Smooth muscle cell (in vitro differentiated cells): ENCODE measurements around the gene CFAP61. TPM values are rescaled to one million over a fixed set of nuclear protein-coding genes. Genes with fewer than 3 reads are reported as not detected.

Experiments
- DNase-seq: peaks from one replicate; lab custom pipeline; 2025; ENCODE audit not compliant: unreplicated experiment; lab: John Stamatoyannopoulos, UW
- H2AFZ ChIP-seq: fragments of 200-600 bp; sonication (generic); 2 replicates; pipeline ENCODE4 v1.6.0; 2016; ENCODE audit warnings: antibody characterized with exemption, low read depth, mild to moderate bottlenecking
- H3F3A ChIP-seq: fragments of 200-600 bp; sonication (generic); 2 replicates; pipeline ENCODE4 v1.6.0; 2017; ENCODE audit warnings: antibody characterized with exemption, low read depth
- H3K27ac ChIP-seq: fragments of 200-600 bp; sonication (generic); 2 replicates; pipeline ENCODE4 v1.5.1; 2016; ENCODE audit warnings: low read depth, mild to moderate bottlenecking
- H3K27me3 ChIP-seq: fragments of 200-600 bp; sonication (generic); 2 replicates; pipeline ENCODE4 v1.6.1; 2016; ENCODE audit warnings: low read depth, mild to moderate bottlenecking
- H3K36me3 ChIP-seq: fragments of 200-600 bp; sonication (generic); 2 replicates; pipeline ENCODE4 v1.5.1; 2016; ENCODE audit warnings: low read depth
- H3K4me1 ChIP-seq: fragments of 200-600 bp; sonication (generic); 2 replicates; pipeline ENCODE4 v1.5.1; 2016; ENCODE audit warnings: low read depth
- H3K4me2 ChIP-seq: fragments of 200-600 bp; sonication (generic); 2 replicates; pipeline ENCODE4 v1.6.0; 2016; ENCODE audit warnings: mild to moderate bottlenecking
- H3K4me3 ChIP-seq: fragments of 200-600 bp; sonication (generic); 2 replicates; pipeline ENCODE4 v1.5.1; 2016; ENCODE audit warnings: mild to moderate bottlenecking
- H3K79me2 ChIP-seq: fragments of 200-600 bp; sonication (generic); 2 replicates; pipeline ENCODE4 v1.6.0; 2016; ENCODE audit warnings: low read depth, mild to moderate bottlenecking
- H3K9ac ChIP-seq: fragments of 200-600 bp; sonication (generic); 2 replicates; pipeline ENCODE4 v1.6.0; 2016; ENCODE audit warnings: low read depth
- H3K9me3 ChIP-seq: fragments of 200-600 bp; sonication (generic); replicated peaks from 2 replicates; pipeline ENCODE4 v1.5.1; 2016; ENCODE audit warnings: low read depth
- H4K20me1 ChIP-seq: fragments of 200-600 bp; sonication (generic); 2 replicates; pipeline ENCODE4 v1.6.0; 2016; ENCODE audit warnings: low read depth
- CTCF ChIP-seq: fragments of 200-600 bp; sonication (generic); IDR thresholded peaks from 2 replicates; pipeline ENCODE4 v1.5.1; 2017; ENCODE audit warnings: borderline replicate concordance, mild to moderate bottlenecking, antibody characterized with exemption; ENCODE audit not compliant: insufficient read depth, poor library complexity, severe bottlenecking
- WGBS: methylation state at CpG from one replicate; pipeline ENCODE4 v1.1.7; 2016; ENCODE audit warnings: low lambda C conversion rate; 5-methylcytosine and 5-hydroxymethylcytosine counted together
- polyA plus RNA-seq: library from polyadenylated mRNA; unstranded; fragments of >200 nt; fragmentation: Nextera tagmentation; extraction: Ambion mirVana; gene quantifications from 2 replicates; pipeline ENCODE4 v1.2.1, GENCODE V29; 2016
- total RNA-seq: library from RNA; depleted of rRNA; stranded (reverse); fragments of >200 nt; gene quantifications from 2 replicates; pipeline ENCODE4 v1.2.3, GENCODE V29; 2014

The CFAP61 gene
- total and polyA plus RNA-seq, 2 experiments from 2014 or later: not detected

GRCh38 chr20:20272686-20273085, 220.4 kb downstream of the CFAP61 start:
- no peak overlapping the region for H2AFZ ChIP-seq
- H3K36me3 ChIP-seq: no peaks in the 10 kb centered on the region
- no peaks in the 10 kb centered on the region for H3K4me1 ChIP-seq
- no peaks in the 10 kb centered on the region for H3K9me3 ChIP-seq
- no peaks in the 10 kb centered on the region for H3K27me3 ChIP-seq
- H3K9ac ChIP-seq: no peak overlapping the region
- no peak for TF ChIP-seq CTCF
- no peak for DNase-seq
- no peak overlapping the region for H3K4me3 ChIP-seq
- H3K79me2 ChIP-seq: no peaks in the 10 kb centered on the region
- H3K4me2 ChIP-seq: no peak overlapping the region
- WGBS: 92% methylated on average over 4 of the region's 4 CpGs
- no peaks in the 10 kb centered on the region for H4K20me1 ChIP-seq
- H3F3A ChIP-seq: no peaks in the 10 kb centered on the region
- no peak overlapping the region for H3K27ac ChIP-seq

GRCh38 chr20:20273286-20273685, 221.0 kb downstream of the CFAP61 start:
- WGBS: 91% methylated on average over 1 of the region's 1 CpG
- no peak overlapping the region for H3K9ac ChIP-seq
- H3F3A ChIP-seq: no peaks in the 10 kb centered on the region
- no peaks in the 10 kb centered on the region for H4K20me1 ChIP-seq
- H3K4me2 ChIP-seq: no peak overlapping the region
- no peak overlapping the region for H3K27ac ChIP-seq
- TF ChIP-seq CTCF: no peak
- H3K79me2 ChIP-seq: no peaks in the 10 kb centered on the region
- no peaks in the 10 kb centered on the region for H3K9me3 ChIP-seq
- H3K4me3 ChIP-seq: no peak overlapping the region
- H3K36me3 ChIP-seq: no peaks in the 10 kb centered on the region
- no peak overlapping the region for H2AFZ ChIP-seq
- H3K27me3 ChIP-seq: no peaks in the 10 kb centered on the region
- no peaks in the 10 kb centered on the region for H3K4me1 ChIP-seq
- DNase-seq: no peak

DNA sequence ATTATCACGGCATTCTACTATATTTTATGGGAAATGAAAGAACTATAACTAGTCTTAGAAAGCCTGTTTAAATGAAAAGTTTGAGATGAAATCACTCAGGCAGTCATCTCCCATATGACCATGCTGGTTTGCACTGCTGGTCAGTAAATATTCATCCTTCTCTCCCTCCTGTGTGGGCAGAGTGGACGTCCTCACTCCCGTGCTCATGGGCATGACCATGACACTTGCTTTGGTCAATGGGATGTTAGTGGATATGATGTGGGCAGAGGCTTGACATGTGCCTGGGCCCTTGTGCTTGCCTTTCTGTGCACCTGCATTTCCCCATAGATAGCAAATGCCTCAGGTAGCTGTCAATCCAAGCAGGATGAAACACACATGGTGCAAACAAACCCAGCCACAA, 222.5 kb downstream of the CFAP61 start:
- no peak for TF ChIP-seq CTCF
- H3K27ac ChIP-seq: no peak overlapping the region
- H4K20me1 ChIP-seq: no peaks in the 10 kb centered on the region
- H3F3A ChIP-seq: no peaks in the 10 kb centered on the region
- no peak overlapping the region for H2AFZ ChIP-seq
- H3K27me3 ChIP-seq: no peaks in the 10 kb centered on the region
- no peaks in the 10 kb centered on the region for H3K79me2 ChIP-seq
- H3K9me3 ChIP-seq: no peaks in the 10 kb centered on the region
- H3K4me3 ChIP-seq: no peak overlapping the region
- WGBS: 94% methylated on average over 3 of the region's 3 CpGs
- no peak overlapping the region for H3K4me2 ChIP-seq
- DNase-seq: no peak
- H3K9ac ChIP-seq: no peak overlapping the region
- no peaks in the 10 kb centered on the region for H3K4me1 ChIP-seq
- no peaks in the 10 kb centered on the region for H3K36me3 ChIP-seq

GRCh38 chr20:20275636-20276035, 223.3 kb downstream of the CFAP61 start:
- H3F3A ChIP-seq: no peaks in the 10 kb centered on the region
- H2AFZ ChIP-seq: no peak overlapping the region
- H3K4me1 ChIP-seq: no peaks in the 10 kb centered on the region
- no peak overlapping the region for H3K4me3 ChIP-seq
- TF ChIP-seq CTCF: no peak
- no peak overlapping the region for H3K9ac ChIP-seq
- WGBS: 79% methylated on average over 5 of the region's 5 CpGs
- DNase-seq: no peak
- H3K27ac ChIP-seq: no peak overlapping the region
- H3K36me3 ChIP-seq: no peaks in the 10 kb centered on the region
- H4K20me1 ChIP-seq: no peaks in the 10 kb centered on the region
- H3K79me2 ChIP-seq: no peaks in the 10 kb centered on the region
- H3K27me3 ChIP-seq: no peaks in the 10 kb centered on the region
- H3K4me2 ChIP-seq: no peak overlapping the region
- no peaks in the 10 kb centered on the region for H3K9me3 ChIP-seq
